ENCODE results near the gene SCN3A. TPM values are rescaled to one million over a fixed set of nuclear protein-coding genes. Genes with fewer than 3 reads are reported as not detected.

SCN3A gene
- total RNA-seq, 1 experiment from 2014 or later, result 0.07 TPM

DNA sequence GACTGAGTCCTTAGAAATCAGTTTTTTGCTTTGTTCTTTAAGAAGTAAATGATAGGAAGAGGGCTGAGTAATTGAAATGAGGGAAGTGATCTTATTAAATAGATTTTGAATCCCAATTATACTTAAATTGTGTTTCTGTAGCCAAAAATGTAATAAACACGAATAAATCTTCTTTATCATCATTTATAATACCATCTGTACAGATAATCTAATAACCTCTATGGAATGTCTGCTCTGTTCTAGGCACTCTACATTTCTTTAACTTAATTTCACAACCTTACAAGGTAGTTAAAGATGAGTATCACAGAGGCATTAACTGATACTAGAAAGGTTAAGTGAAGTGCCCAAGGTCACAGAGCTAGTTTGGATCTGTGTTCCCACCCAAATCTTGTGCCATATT, 21.1 kb upstream of the SCN3A start:
- no peaks in the 10 kb centered on the region for H4K20me1 ChIP-seq (ENCODE audit: low read length)
- H3K9me2 ChIP-seq (replicated peaks; ENCODE audit: low read length), result no peaks in the 10 kb centered on the region
- H3K4me1 ChIP-seq (ENCODE audit: insufficient read depth, low read length), result no peaks in the 10 kb centered on the region
- intact Hi-C loops (cut with micrococcal nuclease), result no loop called here
- no peaks in the 10 kb centered on the region for H3K79me2 ChIP-seq (ENCODE audit: low read length)
- ATAC-seq, result no peak
- no peak overlapping the region for H3K9ac ChIP-seq (ENCODE audit: low read length)
- POLR2A ChIA-PET (ENCODE audit: unreplicated experiment), result no interaction called here
- peaks cover 14% of the 10 kb centered on the region; the same call in 1 of the 2 replicates for H3K27me3 ChIP-seq (ENCODE audit: low read length)
- CTCF ChIA-PET, result no interaction called here
- H3K27ac ChIP-seq (ENCODE audit: low read length), result no peak overlapping the region
- no peak for DNase-seq
- no peaks in the 10 kb centered on the region for H3K36me3 ChIP-seq (ENCODE audit: low read depth, low read length)
- TF ChIP-seq, protein P1, sequence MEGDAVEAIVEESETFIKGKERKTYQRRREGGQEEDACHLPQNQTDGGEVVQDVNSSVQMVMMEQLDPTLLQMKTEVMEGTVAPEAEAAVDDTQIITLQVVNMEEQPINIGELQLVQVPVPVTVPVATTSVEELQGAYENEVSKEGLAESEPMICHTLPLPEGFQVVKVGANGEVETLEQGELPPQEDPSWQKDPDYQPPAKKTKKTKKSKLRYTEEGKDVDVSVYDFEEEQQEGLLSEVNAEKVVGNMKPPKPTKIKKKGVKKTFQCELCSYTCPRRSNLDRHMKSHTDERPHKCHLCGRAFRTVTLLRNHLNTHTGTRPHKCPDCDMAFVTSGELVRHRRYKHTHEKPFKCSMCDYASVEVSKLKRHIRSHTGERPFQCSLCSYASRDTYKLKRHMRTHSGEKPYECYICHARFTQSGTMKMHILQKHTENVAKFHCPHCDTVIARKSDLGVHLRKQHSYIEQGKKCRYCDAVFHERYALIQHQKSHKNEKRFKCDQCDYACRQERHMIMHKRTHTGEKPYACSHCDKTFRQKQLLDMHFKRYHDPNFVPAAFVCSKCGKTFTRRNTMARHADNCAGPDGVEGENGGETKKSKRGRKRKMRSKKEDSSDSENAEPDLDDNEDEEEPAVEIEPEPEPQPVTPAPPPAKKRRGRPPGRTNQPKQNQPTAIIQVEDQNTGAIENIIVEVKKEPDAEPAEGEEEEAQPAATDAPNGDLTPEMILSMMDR (conservative IDR thresholded peaks at IDR 0.05; ENCODE audit: low read depth, low read length), result no peak
- TF ChIP-seq EZH2phosphoT487 (IDR thresholded peaks at IDR 0.05; ENCODE audit: borderline replicate concordance, low read length), result no peak
- TF ChIP-seq EZH2 (IDR thresholded peaks at IDR 0.05; ENCODE audit: low read length, unreplicated experiment), result no peak
- H3K9me3 ChIP-seq (ENCODE audit: low read length), result no peaks in the 10 kb centered on the region
- H3K4me3 ChIP-seq (ENCODE audit: low read length), result no peak overlapping the region
- no peaks in the 10 kb centered on the region for H3F3A ChIP-seq (ENCODE audit: low read length, unreplicated experiment)
- no peak overlapping the region for H3K4me2 ChIP-seq (ENCODE audit: low read length)
- BruUV-seq (replicated peaks), result no TSS peak
- H2AFZ ChIP-seq (ENCODE audit: low read length), result no peak overlapping the region

DNA sequence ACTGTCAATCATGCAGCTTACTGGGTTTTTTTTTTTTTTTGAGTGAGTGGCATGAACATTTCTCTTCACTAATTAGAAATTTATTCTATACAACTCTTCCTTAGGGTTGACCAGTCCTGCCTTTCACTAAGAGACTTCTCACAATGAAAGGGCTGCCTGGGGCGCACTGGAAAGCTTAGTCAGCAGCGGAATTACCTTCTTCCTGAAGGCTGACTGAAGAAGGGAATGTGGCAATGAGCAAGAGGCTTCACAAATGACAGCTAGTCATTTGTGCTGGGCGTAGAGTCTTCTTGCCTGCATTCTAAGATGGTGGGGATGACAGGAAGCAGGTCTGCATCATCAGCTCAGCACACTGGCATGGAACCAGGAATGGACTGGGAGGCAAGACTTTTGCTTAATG, 15.6 kb upstream of the SCN3A start:
- TF ChIP-seq EZH2phosphoT487 (IDR thresholded peaks at IDR 0.05; ENCODE audit: borderline replicate concordance, low read length) (no peak), EZH2 (IDR thresholded peaks at IDR 0.05; ENCODE audit: low read length, unreplicated experiment) (no peak)
- TF ChIP-seq, protein P1 (conservative IDR thresholded peaks at IDR 0.05; ENCODE audit: low read depth, low read length), result no peak
- Histone ChIP-seq H3K79me2 (ENCODE audit: low read length) (no peaks in the 10 kb centered on the region), H3F3A (ENCODE audit: low read length, unreplicated experiment) (no peaks in the 10 kb centered on the region), H2AFZ (ENCODE audit: low read length) (no peak overlapping the region), H3K9ac (ENCODE audit: low read length) (no peak overlapping the region), H3K27ac (ENCODE audit: low read length) (no peak overlapping the region), H3K4me3 (ENCODE audit: low read length) (no peak overlapping the region), H3K27me3 (ENCODE audit: low read length) (peaks cover 25% of the 10 kb centered on the region; the same call in 1 of the 2 replicates), H4K20me1 (ENCODE audit: low read length) (no peaks in the 10 kb centered on the region), H3K4me2 (ENCODE audit: low read length) (no peak overlapping the region), H3K4me1 (ENCODE audit: insufficient read depth, low read length) (no peaks in the 10 kb centered on the region), H3K9me2 (replicated peaks; ENCODE audit: low read length) (no peaks in the 10 kb centered on the region), H3K9me3 (ENCODE audit: low read length) (no peaks in the 10 kb centered on the region), H3K36me3 (ENCODE audit: low read depth, low read length) (no peaks in the 10 kb centered on the region)
- ATAC-seq (no peak), DNase-seq (peak; percentile 19)
- ChIA-PET POLR2A (ENCODE audit: unreplicated experiment) (no interaction called here), CTCF (no interaction called here)
- no TSS peak for BruUV-seq (replicated peaks)
- intact Hi-C loops (cut with micrococcal nuclease), result no loop called here

DNA sequence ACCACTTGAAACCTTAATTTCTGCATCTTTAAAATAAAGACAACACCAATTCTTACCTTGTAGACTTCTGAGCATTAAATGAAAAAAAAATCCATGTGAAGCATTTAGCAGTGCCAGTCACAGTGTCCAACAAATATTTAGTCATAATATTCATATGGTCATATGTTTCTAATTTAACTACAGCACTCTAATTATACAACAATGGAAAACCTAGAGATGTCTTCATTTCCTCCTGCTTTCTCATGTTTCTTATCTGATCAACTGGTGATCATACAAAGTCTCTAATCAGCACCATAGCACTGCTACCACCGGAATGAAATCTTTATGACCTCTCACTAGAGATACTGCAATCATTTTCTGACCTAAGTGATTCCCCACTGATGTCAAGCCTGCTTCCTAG, 10.2 kb upstream of the SCN3A start:
- intact Hi-C loops (cut with micrococcal nuclease), result no loop called here
- Histone ChIP-seq H3K27me3 (ENCODE audit: low read length) (peaks cover 12% of the 10 kb centered on the region; the same call in 1 of the 2 replicates), H3K4me1 (ENCODE audit: insufficient read depth, low read length) (no peaks in the 10 kb centered on the region), H3K9me3 (ENCODE audit: low read length) (no peaks in the 10 kb centered on the region), H4K20me1 (ENCODE audit: low read length) (no peaks in the 10 kb centered on the region), H3K36me3 (ENCODE audit: low read depth, low read length) (no peaks in the 10 kb centered on the region), H3K4me3 (ENCODE audit: low read length) (no peak overlapping the region), H3K27ac (ENCODE audit: low read length) (no peak overlapping the region), H2AFZ (ENCODE audit: low read length) (no peak overlapping the region), H3K9ac (ENCODE audit: low read length) (no peak overlapping the region), H3K9me2 (replicated peaks; ENCODE audit: low read length) (no peaks in the 10 kb centered on the region), H3K4me2 (ENCODE audit: low read length) (no peak overlapping the region), H3F3A (ENCODE audit: low read length, unreplicated experiment) (no peaks in the 10 kb centered on the region), H3K79me2 (ENCODE audit: low read length) (no peaks in the 10 kb centered on the region)
- CTCF ChIA-PET, result no interaction called here
- POLR2A ChIA-PET (ENCODE audit: unreplicated experiment), result no interaction called here
- DNase-seq (no peak), ATAC-seq (no peak)
- no TSS peak for BruUV-seq (replicated peaks)
- TF ChIP-seq, protein P1 (conservative IDR thresholded peaks at IDR 0.05; ENCODE audit: low read depth, low read length), result no peak
- no peak for TF ChIP-seq EZH2 (IDR thresholded peaks at IDR 0.05; ENCODE audit: low read length, unreplicated experiment)
